HepG2 (cell line): Measurements from ENCODE around the gene PLAAT1. TPM values are rescaled to one million over a fixed set of nuclear protein-coding genes. Genes with fewer than 3 reads are reported as not detected.

Source experiments
- ATAC-seq: fragments of 200-7000 bp; cut with Tn5 transposase; 3 replicates; pipeline ENCODE4 v1.9.1; 2020; ENCODE audit warnings: mild to moderate bottlenecking, moderate library complexity
- BruUV-seq: library from RNA; stranded (reverse); fragments of 400-500 nt; replicated peaks from 2 replicates; lab custom pipeline; 2021; lab: Mats Ljungman, UMichigan
- CTCF ChIA-PET: fragments of 300-600 bp; formaldehyde crosslinking; extraction: SDS; loops from one replicate; lab custom pipeline; 2021; ENCODE audit warnings: low total read pairs, inconsistent platforms, low intra/inter-chr PET ratio; lab: Yijun Ruan, JAX
- POLR2A ChIA-PET: fragments of 350-600 bp; sonication (Branson Sonifier 250); formaldehyde crosslinking; loops from one replicate; lab custom pipeline; 2020; ENCODE audit warnings: antibody characterized with exemption, inconsistent platforms; lab: Yijun Ruan, JAX
- DNase-seq: peaks from one replicate; pipeline ENCODE4 v3.0.0-alpha.2; 2015; ENCODE audit warnings: low spot score
- FAIRE-seq: peaks from 3 replicates; lab custom pipeline; 2011; peaks lifted over from hg19 to GRCh38; lab: Jason Lieb, UNC
- H2AFZ ChIP-seq: one replicate; pipeline ENCODE4 v1.6.1; 2011; ENCODE audit warnings: low read length, inconsistent platforms
- H3K27ac ChIP-seq: fragments of 300-600 bp; 3 replicates; pipeline ENCODE4 v1.8.0; 2011; ENCODE audit warnings: mixed run types, mild to moderate bottlenecking, mixed read lengths, low read length, inconsistent platforms; ENCODE audit not compliant: insufficient read depth; ENCODE audit errors: extremely low read length
- H3K27me3 ChIP-seq, 2 experiments: fragments of 200-600 bp in 1 of 2; 2 replicates in 1 of 2; 3 replicates in 1 of 2; pipeline versions ENCODE4 v1.6.0 to v1.8.0; 2011; ENCODE audit warnings: low read length in 2 of 2, mild to moderate bottlenecking in 2 of 2, moderate library complexity in 2 of 2, inconsistent platforms in 1 of 2; ENCODE audit not compliant: insufficient read depth in 2 of 2, control insufficient read depth in 1 of 2
- H3K36me3 ChIP-seq, 2 experiments: fragments of 200-600 bp in 1 of 2; replicated peaks in 1 of 2; 2 replicates in 1 of 2; 3 replicates in 1 of 2; pipeline versions ENCODE4 v1.5.1 to v1.8.0; 2011; ENCODE audit warnings: low read length in 2 of 2, inconsistent platforms in 1 of 2; ENCODE audit not compliant: insufficient read depth in 2 of 2, control insufficient read depth in 1 of 2
- H3K4me1 ChIP-seq: 2 replicates; pipeline ENCODE4 v1.5.1; 2012; ENCODE audit warnings: low read length, inconsistent platforms; ENCODE audit not compliant: insufficient read depth
- H3K4me2 ChIP-seq: 2 replicates; pipeline ENCODE4 v1.6.0; 2011; ENCODE audit warnings: low read depth, low read length, inconsistent platforms
- H3K4me3 ChIP-seq, 3 experiments: fragments of 200-600 bp in 1 of 3; sonication (generic), shearing (Covaris generic) in 1 of 3; replicated peaks in 1 of 3; 2 replicates each; pipeline ENCODE4 v1.5.1; 2011 to 2016; ENCODE audit warnings: low read length in 3 of 3, inconsistent platforms in 2 of 3, low read depth in 2 of 3, mild to moderate bottlenecking in 2 of 3, control low read depth in 1 of 3, mixed read lengths in 1 of 3; ENCODE audit not compliant: insufficient read depth in 1 of 3
- H3K79me2 ChIP-seq: one replicate; pipeline ENCODE4 v1.6.1; 2011; ENCODE audit warnings: low read length, inconsistent platforms; ENCODE audit not compliant: insufficient read depth
- H3K9ac ChIP-seq: 2 replicates; pipeline ENCODE4 v1.6.0; 2011; ENCODE audit warnings: mild to moderate bottlenecking, low read depth, low read length, inconsistent platforms; ENCODE audit not compliant: insufficient read depth
- H3K9me3 ChIP-seq: 2 replicates; pipeline ENCODE4 v1.5.1; 2012; ENCODE audit warnings: mild to moderate bottlenecking, low read length
- H4K20me1 ChIP-seq: 2 replicates; pipeline ENCODE4 v1.6.0; 2011; ENCODE audit warnings: inconsistent platforms, mild to moderate bottlenecking, low read length, moderate library complexity; ENCODE audit not compliant: insufficient read depth
- PPARG ChIP-seq: conservative IDR thresholded peaks from 2 replicates; pipeline ENCODE4 v1.6.1; 2016; ENCODE audit warnings: missing biosample characterization, missing genetic modification reagents
- ZNF260 ChIP-seq: sonication (generic); formaldehyde crosslinking; IDR thresholded peaks from 2 replicates; pipeline ENCODE4 v1.4.0; 2020; ENCODE audit warnings: missing genetic modification reagents, low read depth, mild to moderate bottlenecking, borderline replicate concordance
- ZNF607 ChIP-seq: sonication (generic); formaldehyde crosslinking; IDR thresholded peaks from 2 replicates; pipeline ENCODE4 v1.5.1; 2020; ENCODE audit warnings: missing genetic modification reagents, mild to moderate bottlenecking, borderline replicate concordance
- ZNF749 ChIP-seq: sonication (generic); formaldehyde crosslinking; IDR thresholded peaks from 2 replicates; pipeline ENCODE4 v1.8.0; 2022; ENCODE audit warnings: mild to moderate bottlenecking, missing genetic modification reagents, moderate library complexity, borderline replicate concordance
- ZNF788 ChIP-seq: sonication (generic); formaldehyde crosslinking; IDR thresholded peaks from 2 replicates; pipeline ENCODE4 v1.5.0; 2020; ENCODE audit warnings: mild to moderate bottlenecking, missing genetic modification reagents, borderline replicate concordance
- WGBS: methylation state at CpG from one replicate; pipeline ENCODE4 v1.1.6; 2017; ENCODE audit warnings: low lambda C conversion rate; 5-methylcytosine and 5-hydroxymethylcytosine counted together
- in situ Hi-C: cut with HindIII; loops from 2 replicates; pipeline ENCODE4 v1.10.0; 2017; ENCODE audit warnings: low pct_unique_long_range_greater_than_20kb; ENCODE audit not compliant: extremely low pct_ligation_motif_present
- intact Hi-C: fragments of 100-400 bp; cut with micrococcal nuclease; formaldehyde crosslinking; loops from one replicate; pipeline ENCODE4 v1.10.0; 2022; ENCODE audit not compliant: unreplicated experiment
- polyA plus RNA-seq, 8 experiments: library from polyadenylated mRNA; depleted of rRNA in 3 of 8; stranded (reverse) in 7 of 8; unstranded in 1 of 8; fragments of >200 nt; fragmentation: Illumina TruSeq in 4 of 8; extraction: Trizol in 4 of 8; gene quantifications; 2 replicates each; pipeline versions ENCODE4 v1.2.1 to v1.2.3, GENCODE V29; 2011 to 2016; ENCODE audit warnings: low read depth in 4 of 8, missing spikeins in 1 of 8, mixed read lengths in 1 of 8; ENCODE audit not compliant: insufficient read depth in 1 of 8
- total RNA-seq, 5 experiments: library from RNA; depleted of rRNA; stranded (reverse); fragments of >200 nt; fragmentation: Illumina TruSeq; extraction: Trizol; gene quantifications; 2 replicates each; pipeline ENCODE4 v1.2.3, GENCODE V29; 2016; ENCODE audit warnings: low read depth in 1 of 5

Gene PLAAT1
- total and polyA plus RNA-seq, 2 of the 13 experiments (the other 11 are each of a cell fraction or from before 2014, with no cell fraction given) = not detected

GRCh38 chr3:193241716-193242115, 694 bp downstream of the PLAAT1 start:
- TF ChIP-seq ZNF260 (CRISPR knock-in tag) = no peak
- no TSS peak for BruUV-seq
- no peaks in the 10 kb centered on the region for H3K79me2 ChIP-seq
- no peak overlapping the region for H3K27ac ChIP-seq
- no peak for DNase-seq
- no peaks in the 10 kb centered on the region for H4K20me1 ChIP-seq
- WGBS = 86% methylated on average over 11 of the region's 11 CpGs
- ATAC-seq = no peak
- FAIRE-seq = no peak
- no peaks in the 10 kb centered on the region for H3K9me3 ChIP-seq
- H3K27me3 ChIP-seq = no peaks in the 10 kb centered on the region
- no peaks in the 10 kb centered on the region for H3K4me1 ChIP-seq
- ChIA-PET POLR2A (no interaction called here), CTCF (no interaction called here)
- in situ Hi-C loops (no loop called here), intact Hi-C loops (no loop called here)
- no peak overlapping the region for H3K9ac ChIP-seq
- no peak overlapping the region for H3K4me3 ChIP-seq
- no peak overlapping the region for H3K4me2 ChIP-seq
- no peak overlapping the region for H2AFZ ChIP-seq
- H3K36me3 ChIP-seq = no peaks in the 10 kb centered on the region

- H4K20me1 ChIP-seq = no peaks in the 10 kb centered on the region
- WGBS = 14% methylated on average over 3 of the region's 3 CpGs
- H3K27ac ChIP-seq = no peak overlapping the region
- H3K9ac ChIP-seq = no peak overlapping the region
- no peaks in the 10 kb centered on the region for H3K4me1 ChIP-seq
- no peaks in the 10 kb centered on the region for H3K36me3 ChIP-seq
- intact Hi-C loops (no loop called here), in situ Hi-C loops (no loop called here)
- DNase-seq (no peak), ATAC-seq (no peak), FAIRE-seq (no peak)
- TF ChIP-seq ZNF607 (CRISPR knock-in tag) = no peak
- TF ChIP-seq ZNF749 (CRISPR knock-in tag) = no peak
- no peak for TF ChIP-seq ZNF788
- TF ChIP-seq PPARG = no peak
- H3K4me2 ChIP-seq = no peak overlapping the region
- no peak overlapping the region for H3K4me3 ChIP-seq
- POLR2A ChIA-PET = no interaction called here
- H3K9me3 ChIP-seq = peaks cover 16% of the 10 kb centered on the region
- no peak overlapping the region for H2AFZ ChIP-seq
- no TSS peak for BruUV-seq
- H3K27me3 ChIP-seq = no peaks in the 10 kb centered on the region
- no peaks in the 10 kb centered on the region for H3K79me2 ChIP-seq
- CTCF ChIA-PET = no interaction called here
These were observed 2.5 kb downstream of the PLAAT1 start for GRCh38 chr3:193243571-193243970.
